ENCODE measurements around the gene TTC31.
"Not testable (repeated sequence)": the region's sequence is repeated elsewhere in the genome, so short reads cannot be mapped to it uniquely, and the experiment has no call there.

TTC31 gene

DNA sequence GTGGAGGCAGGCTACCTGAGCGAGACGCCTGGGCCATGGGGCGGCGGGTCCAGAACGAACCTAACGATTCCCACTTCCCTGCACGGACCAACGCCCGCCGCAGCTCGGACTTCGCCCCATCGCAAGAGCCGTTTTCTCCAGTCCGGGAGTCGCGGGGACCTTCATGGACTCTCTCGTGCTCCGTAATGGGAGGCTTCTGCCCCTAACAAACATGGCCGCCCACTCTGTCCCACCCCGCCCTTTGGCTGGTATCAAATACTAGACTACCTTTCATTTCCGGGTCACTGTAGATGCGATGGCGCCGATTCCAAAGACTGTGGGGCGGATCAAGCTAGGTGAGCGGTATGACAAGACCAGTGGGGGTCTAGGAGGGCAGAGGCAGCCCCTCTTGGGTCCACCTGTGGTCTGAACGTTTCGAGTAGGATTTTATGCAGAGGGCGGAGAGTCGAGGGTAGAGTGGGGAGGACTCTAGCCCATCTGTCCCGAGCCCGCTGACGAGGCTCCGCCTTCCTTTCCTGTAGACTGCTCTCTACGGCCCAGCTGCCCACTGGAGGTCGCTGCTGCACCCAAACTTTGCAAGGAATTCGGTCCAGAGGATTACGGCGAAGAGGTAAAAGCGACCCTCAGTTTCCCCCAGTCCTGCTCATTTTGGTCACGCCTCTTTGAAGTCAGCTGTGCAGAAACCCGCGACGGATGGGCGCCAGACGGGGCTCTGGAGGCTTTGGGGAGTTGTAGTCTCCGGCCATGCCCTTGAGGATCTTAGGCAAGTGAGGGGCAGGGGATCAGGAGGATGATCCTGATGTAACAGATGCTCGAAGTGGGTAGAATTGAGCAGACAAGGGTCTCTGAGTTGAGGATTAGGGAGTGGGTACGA lies at the start of gene TTC31, which contains the start of gene CCDC142:
TTC31 (plus strand) TSS at position 281 of the 874 bp plus-strand sequence; CDS start at position 296, 15 bp downstream.
CCDC142 (minus strand) TSS at position 198 of the 874 bp plus-strand sequence; CDS start at position 37, 161 bp downstream.
- peak; percentile 83 for DNase-seq

DNA sequence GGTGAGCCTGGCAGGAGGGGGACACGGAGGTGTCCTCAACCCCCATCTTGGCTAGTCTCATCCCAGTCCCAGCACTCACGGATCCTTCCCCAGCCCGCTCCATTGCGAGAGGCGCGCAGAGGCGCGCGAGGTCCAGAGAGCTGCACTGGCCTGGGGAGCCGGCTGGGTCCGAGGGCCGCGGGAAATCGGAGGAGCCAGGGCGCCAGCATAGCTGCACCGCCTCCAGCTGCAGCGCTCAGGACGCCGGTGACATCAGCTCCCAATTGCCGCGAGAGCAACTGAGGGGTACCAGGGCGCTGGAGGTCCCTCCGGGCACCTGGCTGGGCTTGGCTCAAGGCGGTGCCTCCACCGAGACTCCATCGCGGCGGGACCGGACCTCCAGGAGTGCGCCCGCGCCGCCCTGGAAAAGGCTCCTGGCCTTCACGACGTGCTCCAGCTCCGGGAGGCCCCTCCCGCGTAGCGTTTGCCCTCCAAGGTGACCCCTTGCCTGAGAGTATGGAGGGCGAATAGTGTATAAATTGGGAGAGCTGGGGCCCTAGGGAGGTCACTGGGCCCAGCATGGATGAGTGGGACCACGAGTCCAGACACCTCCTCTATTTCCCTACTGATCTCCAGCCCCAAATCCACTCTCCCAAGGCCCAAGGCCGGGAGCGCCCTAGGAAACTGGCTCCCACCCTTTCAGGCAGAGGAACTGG lies 46.6 kb upstream of the TTC31 start:
- no peak for DNase-seq

GRCh38 chr2:74436848-74437695 lies 45.8 kb upstream of the TTC31 start:
- DNase-seq, result no peak

GRCh38 chr2:74438248-74438647 lies 44.6 kb upstream of the TTC31 start:
- no peak for DNase-seq

DNA sequence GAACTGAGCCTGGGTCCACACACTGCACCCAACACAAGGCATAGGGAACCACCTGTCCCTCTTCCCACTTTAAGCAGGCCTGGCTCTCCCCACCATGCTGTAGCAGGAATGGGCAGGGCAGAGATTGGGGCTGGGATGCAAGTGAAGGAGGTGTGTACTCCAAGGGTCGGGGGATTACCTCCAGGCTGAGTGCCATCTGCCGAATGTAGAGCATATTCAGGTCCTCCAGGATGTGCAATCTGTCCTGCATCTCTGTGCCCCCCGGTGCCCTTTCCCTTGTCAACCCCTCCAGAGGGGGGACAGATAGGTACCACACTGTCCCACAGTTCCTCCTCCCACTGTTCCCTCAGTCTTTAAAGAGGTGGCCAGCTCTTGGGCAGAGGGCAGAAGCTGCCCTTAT lies 43.5 kb upstream of the TTC31 start:
- DNase-seq, result no peak

DNA sequence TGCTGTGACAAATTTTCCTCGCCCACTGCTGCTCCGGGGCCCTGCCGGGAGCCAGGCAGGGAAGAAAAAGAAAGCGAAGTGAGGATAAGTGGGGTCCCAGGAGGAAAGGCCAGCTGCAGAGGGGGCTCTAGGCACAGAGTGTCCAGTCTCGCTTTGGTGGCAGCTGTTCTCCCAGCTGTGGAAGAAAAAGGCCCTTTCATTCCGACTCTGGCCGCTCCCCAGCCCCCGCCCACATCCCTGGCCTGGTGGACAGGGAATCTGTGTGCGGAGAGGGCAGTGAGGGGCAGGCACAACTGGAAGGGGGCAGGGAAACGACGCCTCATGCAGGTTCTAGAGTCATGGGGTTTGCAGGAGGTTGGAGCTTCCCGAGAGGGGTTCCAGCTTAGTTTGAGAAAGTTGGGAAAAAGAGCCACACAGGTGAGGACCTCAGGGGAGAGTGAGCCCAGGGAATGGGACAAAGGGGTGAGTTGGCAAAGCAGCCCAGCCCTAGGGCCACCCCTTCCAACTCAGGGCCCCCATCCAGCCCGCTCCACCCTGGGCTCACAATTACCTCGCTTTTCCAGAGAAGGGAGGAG lies 43.0 kb upstream of the TTC31 start:
- DNase-seq, result no peak

GRCh38 chr2:74440378-74441169 lies 42.3 kb upstream of the TTC31 start:
- no peak for DNase-seq

GRCh38 chr2:74441170-74441689 lies 41.7 kb upstream of the TTC31 start:
- no peak for DNase-seq

- no peak for DNase-seq
These were observed 41.0 kb upstream of the TTC31 start, which contains the start of gene RTKN for GRCh38 chr2:74441690-74442482. Gene RTKN (minus strand): TSS chr2:74441937. CDS start chr2:74441816, 121 bp downstream.

- not testable (repeated sequence) for DNase-seq
These were observed 40.2 kb upstream of the TTC31 start for GRCh38 chr2:74442483-74443297.

DNA sequence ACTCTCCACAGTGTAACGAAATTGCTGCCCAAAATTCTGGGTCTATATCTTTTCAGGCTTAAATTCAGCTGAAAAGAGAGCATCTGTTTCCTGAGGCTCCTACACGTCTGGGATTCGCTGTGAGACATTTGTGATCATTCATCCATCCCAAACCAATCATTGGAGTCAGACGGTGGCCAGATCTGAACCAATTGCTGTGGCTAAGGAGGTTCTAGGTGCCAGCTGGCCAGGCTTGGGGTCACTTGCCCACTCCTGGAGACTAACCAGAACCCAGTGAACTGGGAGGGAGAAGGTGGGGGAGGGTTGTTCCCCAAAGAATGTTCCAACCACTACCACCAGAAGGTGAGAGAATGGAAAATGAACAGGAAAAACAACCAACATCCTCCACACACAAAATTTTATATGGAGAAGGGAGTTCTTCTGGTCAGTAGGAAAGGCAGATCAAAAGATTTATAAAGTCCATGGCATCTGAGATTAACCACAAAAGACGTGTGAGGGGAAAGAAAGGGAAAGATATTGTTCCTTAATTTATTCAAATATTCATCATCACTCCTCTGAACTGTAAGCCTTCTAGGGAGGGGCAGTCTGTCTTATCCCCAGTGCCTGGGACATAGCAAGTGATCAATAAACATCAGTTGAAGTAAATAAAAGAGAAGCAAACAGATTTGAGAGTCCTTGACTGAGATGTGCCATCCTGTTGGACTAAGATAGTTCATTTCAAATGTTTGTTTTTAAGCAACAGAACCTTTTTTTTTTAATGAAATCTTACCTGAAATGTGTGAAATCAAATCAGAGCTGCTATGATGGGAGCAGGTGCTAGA lies 38.2 kb upstream of the TTC31 start:
- no peak for DNase-seq

DNA sequence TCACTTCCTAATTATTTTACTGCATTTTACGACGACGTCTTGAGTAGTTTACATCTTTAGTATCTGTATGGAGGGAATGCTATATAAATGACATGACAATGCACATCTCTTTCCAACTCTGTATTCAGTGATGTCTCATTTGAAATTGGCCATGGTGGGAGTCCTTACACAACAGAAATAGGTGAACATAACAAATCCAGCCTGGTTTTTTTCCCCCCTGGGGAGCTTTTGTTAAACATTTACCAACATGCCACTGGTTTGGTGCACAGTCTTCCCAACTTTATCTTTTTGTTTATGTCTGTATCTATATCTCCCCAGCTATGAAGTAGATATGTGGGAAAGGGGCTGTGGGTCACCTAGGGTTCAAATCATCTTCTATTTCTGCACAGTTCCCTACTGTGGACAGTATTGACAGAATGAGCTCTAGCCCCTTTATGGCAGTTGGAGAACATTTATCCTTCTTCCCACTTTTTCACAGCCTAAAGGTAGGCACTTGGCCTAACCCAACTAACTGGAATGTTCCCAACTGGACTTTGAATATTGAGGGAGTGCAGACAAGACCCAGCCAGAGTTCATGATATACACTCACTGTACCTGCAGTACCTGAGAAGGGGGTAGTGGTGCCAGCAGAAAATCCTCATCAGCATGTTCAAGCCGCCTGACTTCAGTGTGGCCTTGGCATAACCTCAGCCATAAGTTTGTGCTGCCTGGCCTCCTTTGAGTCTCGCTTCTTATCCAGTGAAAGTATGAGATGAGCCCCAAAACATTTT lies 35.5 kb upstream of the TTC31 start:
- no peak for DNase-seq

GRCh38 chr2:74448771-74449170 lies 34.1 kb upstream of the TTC31 start:
- no peak for DNase-seq

- DNase-seq, result no peak
These were observed 32.2 kb upstream of the TTC31 start for GRCh38 chr2:74450570-74451190.

DNA sequence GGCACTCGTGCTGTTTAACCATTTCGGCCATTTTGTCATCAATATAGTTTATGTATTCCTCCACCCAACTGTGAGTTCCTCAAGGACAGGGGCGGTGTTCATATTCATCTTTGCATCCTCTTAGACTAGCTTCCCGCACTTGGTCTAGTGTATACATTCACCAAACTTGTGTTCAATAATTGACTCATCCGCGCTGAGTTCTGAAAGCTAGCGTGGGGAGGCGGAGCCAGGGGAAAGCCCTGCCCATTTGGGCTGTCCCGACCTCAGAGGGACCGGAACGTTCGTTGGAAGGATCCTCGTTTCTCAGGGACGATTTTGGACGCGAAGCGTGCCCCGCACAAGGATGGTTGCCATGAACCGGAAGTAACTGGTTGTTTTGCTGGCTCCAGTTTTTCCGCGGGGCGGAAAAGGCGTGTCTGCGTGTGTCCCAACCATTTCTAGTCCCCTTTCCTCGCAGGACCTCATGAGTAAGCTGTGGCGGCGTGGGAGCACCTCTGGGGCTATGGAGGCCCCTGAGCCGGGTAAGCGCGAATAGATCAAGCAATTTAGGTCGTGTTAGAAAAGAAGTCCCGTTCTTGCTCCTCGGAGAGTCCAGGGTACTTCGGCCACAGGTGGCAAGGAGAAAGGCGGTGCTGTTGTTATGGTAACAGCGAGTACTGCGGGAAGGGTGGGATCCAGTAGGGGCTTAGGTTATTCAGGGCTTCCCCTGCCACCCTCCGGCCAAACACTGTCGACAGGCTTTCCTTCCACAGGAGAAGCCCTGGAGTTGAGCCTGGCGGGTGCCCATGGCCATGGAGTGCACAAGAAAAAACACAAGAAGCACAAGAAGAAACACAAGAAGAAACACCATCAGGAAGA lies 28.0 kb upstream of the TTC31 start, which contains the start of gene INO80B:
INO80B (plus strand) TSS at position 434 of the 858 bp plus-strand sequence; CDS start at position 464, 30 bp downstream.
- peak; percentile 94 for DNase-seq

- no peak for DNase-seq
These were observed 25.7 kb upstream of the TTC31 start for GRCh38 chr2:74457129-74457548.

Data from SIG-M5 (cell line).